SU-DHL-6 (cell line): Measurements from ENCODE around the gene CHRNB4.
"Not testable (repeated sequence)": the region's sequence is repeated elsewhere in the genome, so short reads cannot be mapped to it uniquely, and the experiment has no call there.

Experiments used
- H2AFZ ChIP-seq: fragments of 200-600 bp; sonication (generic); 2 replicates; pipeline ENCODE4 v1.6.1; 2014; ENCODE audit warnings: low read depth, mild to moderate bottlenecking, moderate library complexity, mixed read lengths, antibody characterized with exemption, low read length; ENCODE audit not compliant: severe bottlenecking
- H3F3A ChIP-seq: fragments of 200-600 bp; shearing (Covaris generic); 2 replicates; pipeline ENCODE4 v1.6.0; 2016; ENCODE audit warnings: antibody characterized with exemption, mild to moderate bottlenecking; ENCODE audit not compliant: insufficient read depth
- H3K27ac ChIP-seq: fragments of 200-600 bp; sonication (generic); 2 replicates; pipeline ENCODE4 v1.5.1; 2016; ENCODE audit warnings: low read depth, mild to moderate bottlenecking, low read length, moderate library complexity, mixed read lengths
- H3K27me3 ChIP-seq: fragments of 200-600 bp; sonication (generic), shearing (Covaris generic); 2 replicates; pipeline ENCODE4 v1.6.0; 2014; ENCODE audit warnings: mild to moderate bottlenecking, low read length
- H3K36me3 ChIP-seq: fragments of 200-600 bp; sonication (generic); 2 replicates; pipeline ENCODE4 v1.6.1; 2014; ENCODE audit warnings: mild to moderate bottlenecking, low read length, mixed read lengths
- H3K4me2 ChIP-seq: fragments of 300-600, 200-600 bp; shearing (Covaris generic), sonication (generic); 2 replicates; pipeline ENCODE4 v1.6.0; 2014; ENCODE audit warnings: low read length, low read depth, mild to moderate bottlenecking; ENCODE audit not compliant: poor library complexity, severe bottlenecking
- H3K4me3 ChIP-seq: fragments of 200-600 bp; sonication (generic); 2 replicates; pipeline ENCODE4 v1.5.1; 2014; ENCODE audit warnings: antibody characterized with exemption, low read length, mild to moderate bottlenecking, mixed read lengths; ENCODE audit not compliant: insufficient read depth, poor library complexity, severe bottlenecking
- H3K79me2 ChIP-seq: fragments of 200-600 bp; sonication (generic); 2 replicates; pipeline ENCODE4 v1.6.1; 2014; ENCODE audit warnings: mild to moderate bottlenecking, low read length, moderate library complexity; ENCODE audit not compliant: insufficient read depth
- H3K9ac ChIP-seq: fragments of 200-600 bp; sonication (generic); 2 replicates; pipeline ENCODE4 v1.7.0; 2014; ENCODE audit warnings: mild to moderate bottlenecking, low read length
- H3K9me2 ChIP-seq: fragments of 200-600 bp; sonication (generic); replicated peaks from 2 replicates; pipeline ENCODE4 v1.6.1; 2014; ENCODE audit warnings: low read length; ENCODE audit not compliant: insufficient read depth
- H3K9me3 ChIP-seq: fragments of 200-600 bp; sonication (generic); 2 replicates; pipeline ENCODE4 v1.6.1; 2014; ENCODE audit warnings: low read length, mixed read lengths; ENCODE audit not compliant: insufficient read depth
- H4K20me1 ChIP-seq: fragments of 200-600 bp; sonication (generic); 2 replicates; pipeline ENCODE4 v1.6.1; 2014; ENCODE audit warnings: low read depth, mild to moderate bottlenecking, antibody characterized with exemption, low read length, moderate library complexity, mixed read lengths
- CTCF ChIP-seq: fragments of 200-600 bp; sonication (generic); IDR thresholded peaks from one replicate; pipeline ENCODE4 v1.5.1; 2017; ENCODE audit warnings: antibody characterized with exemption, mild to moderate bottlenecking, low read length, moderate library complexity; ENCODE audit not compliant: insufficient read depth, poor library complexity, severe bottlenecking
- EZH2phosphoT487 ChIP-seq: fragments of 200-600 bp; sonication (generic), shearing (Covaris generic); conservative IDR thresholded peaks from 2 replicates; pipeline ENCODE4 v1.6.1; 2018; ENCODE audit warnings: mild to moderate bottlenecking, antibody characterized with exemption, low read length, moderate library complexity, mixed read lengths

The CHRNB4 gene

GRCh38 chr15:78685159-78685921 lies 44.3 kb upstream of the CHRNB4 start:
- Histone ChIP-seq H3K27ac (no peak overlapping the region), H3K27me3 (no peaks in the 10 kb centered on the region), H4K20me1 (no peaks in the 10 kb centered on the region), H2AFZ (no peak overlapping the region), H3K4me2 (no peak overlapping the region), H3K9ac (no peak overlapping the region), H3K79me2 (no peaks in the 10 kb centered on the region), H3F3A (no peaks in the 10 kb centered on the region), H3K9me3 (no peaks in the 10 kb centered on the region), H3K9me2 (no peaks in the 10 kb centered on the region), H3K36me3 (no peaks in the 10 kb centered on the region), H3K4me3 (no peak overlapping the region)
- no peak for TF ChIP-seq CTCF
- no peak for TF ChIP-seq EZH2phosphoT487

GRCh38 chr15:78684657-78685056 lies 43.6 kb upstream of the CHRNB4 start:
- Histone ChIP-seq H3K36me3 (no peaks in the 10 kb centered on the region), H4K20me1 (no peaks in the 10 kb centered on the region), H3K4me3 (no peak overlapping the region), H3K9me2 (no peaks in the 10 kb centered on the region), H3K9me3 (no peaks in the 10 kb centered on the region), H3K9ac (no peak overlapping the region), H3F3A (no peaks in the 10 kb centered on the region), H3K27ac (no peak overlapping the region), H2AFZ (no peak overlapping the region), H3K27me3 (no peaks in the 10 kb centered on the region), H3K79me2 (no peaks in the 10 kb centered on the region), H3K4me2 (no peak overlapping the region)
- TF ChIP-seq EZH2phosphoT487 (no peak), CTCF (no peak)

GRCh38 chr15:78683599-78683998 lies 42.6 kb upstream of the CHRNB4 start:
- H3K79me2 ChIP-seq, H3K36me3 ChIP-seq, H3K9ac ChIP-seq, H4K20me1 ChIP-seq, H3K4me3 ChIP-seq, H3K9me2 ChIP-seq, H3K27ac ChIP-seq, H3F3A ChIP-seq, H3K9me3 ChIP-seq, H2AFZ ChIP-seq, H3K27me3 ChIP-seq, H3K4me2 ChIP-seq: not testable (repeated sequence)

GRCh38 chr15:78682693-78683410 lies 41.8 kb upstream of the CHRNB4 start:
- Histone ChIP-seq H3K27ac (no peak overlapping the region), H3K36me3 (no peaks in the 10 kb centered on the region), H3K9me3 (no peaks in the 10 kb centered on the region), H4K20me1 (no peaks in the 10 kb centered on the region), H3K4me3 (no peak overlapping the region), H3K9me2 (no peaks in the 10 kb centered on the region), H3K27me3 (no peaks in the 10 kb centered on the region), H3K9ac (no peak overlapping the region), H3K4me2 (no peak overlapping the region), H2AFZ (no peak overlapping the region), H3F3A (no peaks in the 10 kb centered on the region), H3K79me2 (no peaks in the 10 kb centered on the region)
- TF ChIP-seq CTCF (no peak), EZH2phosphoT487 (no peak)
